GM20000 (cell line): ENCODE measurements around the gene PRSS1.
"Not testable (repeated sequence)": the region's sequence is repeated elsewhere in the genome, so short reads cannot be mapped to it uniquely, and the experiment has no call there.

Experiments
- DNase-seq: peaks from one replicate; pipeline ENCODE4 v3.0.0; 2012; ENCODE audit warnings: low spot score
- TF ChIP-seq, protein P1 (sequence below): IDR thresholded peaks from 2 replicates; pipeline ENCODE4 v1.5.1; 2012; ENCODE audit warnings: mild to moderate bottlenecking, control low read depth; ENCODE audit errors: extremely low read depth, missing control alignments

PRSS1 gene

DNA sequence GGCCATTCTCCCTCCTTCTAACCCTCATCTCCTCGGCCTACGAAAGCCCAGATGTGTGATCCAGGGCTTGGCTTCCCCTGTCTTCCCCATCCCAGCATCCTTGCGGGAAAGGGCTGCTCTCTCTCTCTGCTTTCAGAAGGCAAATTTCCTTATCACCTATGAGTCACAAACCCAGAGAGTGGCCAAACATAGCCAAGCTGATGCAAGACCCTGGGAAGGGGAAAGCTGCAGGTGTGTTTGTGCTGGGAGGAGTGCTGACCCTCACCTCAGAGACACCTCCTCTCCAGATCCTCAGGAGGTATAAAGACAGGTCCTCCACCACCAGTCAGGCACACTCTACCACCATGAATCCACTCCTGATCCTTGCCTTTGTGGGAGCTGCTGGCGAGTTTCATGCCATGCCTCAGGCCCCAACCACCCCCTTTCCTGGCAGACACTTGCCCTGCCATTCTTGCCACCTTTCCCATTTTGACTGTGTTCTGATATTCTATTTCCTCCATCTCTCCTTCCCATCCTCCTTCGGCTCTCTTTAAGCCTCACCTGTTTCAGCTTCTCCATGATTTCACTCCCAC is 10.9 kb downstream of the PRSS1 start:
- TF ChIP-seq, protein P1, sequence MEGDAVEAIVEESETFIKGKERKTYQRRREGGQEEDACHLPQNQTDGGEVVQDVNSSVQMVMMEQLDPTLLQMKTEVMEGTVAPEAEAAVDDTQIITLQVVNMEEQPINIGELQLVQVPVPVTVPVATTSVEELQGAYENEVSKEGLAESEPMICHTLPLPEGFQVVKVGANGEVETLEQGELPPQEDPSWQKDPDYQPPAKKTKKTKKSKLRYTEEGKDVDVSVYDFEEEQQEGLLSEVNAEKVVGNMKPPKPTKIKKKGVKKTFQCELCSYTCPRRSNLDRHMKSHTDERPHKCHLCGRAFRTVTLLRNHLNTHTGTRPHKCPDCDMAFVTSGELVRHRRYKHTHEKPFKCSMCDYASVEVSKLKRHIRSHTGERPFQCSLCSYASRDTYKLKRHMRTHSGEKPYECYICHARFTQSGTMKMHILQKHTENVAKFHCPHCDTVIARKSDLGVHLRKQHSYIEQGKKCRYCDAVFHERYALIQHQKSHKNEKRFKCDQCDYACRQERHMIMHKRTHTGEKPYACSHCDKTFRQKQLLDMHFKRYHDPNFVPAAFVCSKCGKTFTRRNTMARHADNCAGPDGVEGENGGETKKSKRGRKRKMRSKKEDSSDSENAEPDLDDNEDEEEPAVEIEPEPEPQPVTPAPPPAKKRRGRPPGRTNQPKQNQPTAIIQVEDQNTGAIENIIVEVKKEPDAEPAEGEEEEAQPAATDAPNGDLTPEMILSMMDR = no peak
- DNase-seq = no peak

DNA sequence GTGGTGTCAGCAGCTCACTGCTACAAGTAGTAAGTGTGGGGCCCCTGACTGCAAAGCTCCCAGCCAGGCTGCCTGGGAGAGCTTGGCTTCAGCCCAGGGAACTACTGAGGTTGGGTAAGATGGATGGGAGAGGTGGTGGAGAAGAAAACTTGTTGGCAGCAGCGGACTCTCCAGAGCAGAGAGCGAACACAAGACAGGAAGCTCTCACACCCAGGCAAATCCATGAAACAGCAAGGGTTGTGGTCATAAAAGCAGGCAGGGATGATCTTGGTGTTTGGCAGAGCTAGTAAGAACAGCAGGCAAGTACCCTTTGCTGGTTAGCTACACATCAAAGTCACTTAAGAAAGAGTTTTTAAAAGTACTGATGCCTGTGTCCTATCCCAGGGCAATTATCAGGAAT is 12.3 kb downstream of the PRSS1 start:
- not testable (repeated sequence) for DNase-seq

DNA sequence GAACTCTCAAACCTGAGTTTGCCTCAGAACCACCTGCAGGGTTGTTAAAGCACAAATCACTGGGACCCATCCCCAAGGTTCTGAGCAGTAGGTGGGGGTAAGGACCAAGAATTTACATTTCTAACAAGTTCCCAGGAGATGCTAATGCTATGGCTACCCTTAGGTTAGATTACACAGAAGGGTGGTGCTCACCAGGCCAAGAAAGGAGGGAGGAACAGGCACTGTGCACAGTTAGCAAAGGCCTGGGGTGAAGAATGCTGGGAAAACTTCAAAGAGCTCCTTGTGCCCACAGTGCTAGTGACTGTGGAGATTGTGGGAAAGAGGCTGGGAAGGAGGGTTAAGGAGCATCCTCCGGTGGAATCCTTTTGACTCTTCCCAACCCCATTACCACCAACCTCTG is 12.8 kb downstream of the PRSS1 start:
- TF ChIP-seq, protein P1 = no peak
- no peak for DNase-seq

DNA sequence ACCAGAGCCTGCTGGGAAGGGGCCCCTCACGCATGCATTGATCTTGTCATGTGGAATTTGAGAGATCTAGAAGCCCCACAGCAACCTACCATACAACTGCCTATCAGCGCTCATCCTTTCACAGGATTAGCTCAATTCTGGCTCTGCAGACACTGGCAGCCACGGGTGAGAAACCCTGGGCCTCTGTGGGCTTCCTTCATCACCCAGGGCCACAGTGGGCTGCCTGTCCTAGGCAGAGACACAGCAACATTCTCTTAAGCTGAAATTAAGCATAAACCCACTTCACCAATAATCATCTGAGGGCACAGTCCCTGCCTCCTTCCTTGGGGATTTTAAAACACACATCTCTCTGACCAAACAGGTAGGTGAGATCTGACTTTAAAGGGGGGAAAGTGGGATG is 18.2 kb downstream of the PRSS1 start:
- TF ChIP-seq, protein P1 = no peak
- no peak for DNase-seq

DNA sequence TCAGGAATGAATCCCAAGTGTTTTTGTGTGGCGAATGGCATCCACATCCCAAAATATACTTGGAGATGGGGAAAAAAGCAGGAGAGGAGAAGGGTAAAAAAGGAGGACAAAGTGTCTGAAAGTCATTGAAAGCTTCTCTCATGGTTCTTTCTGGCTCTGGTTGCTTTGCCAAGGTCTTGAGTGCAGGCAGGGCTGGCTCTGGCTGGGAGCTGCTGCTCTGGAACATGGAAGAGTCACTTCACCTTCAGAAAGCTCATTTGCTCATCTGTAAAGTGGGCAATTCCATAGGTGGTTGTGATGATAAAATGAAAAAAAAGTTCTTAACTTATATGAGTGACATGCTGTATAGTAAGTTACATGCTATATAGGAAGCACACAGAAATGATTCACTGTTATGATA is 18.6 kb downstream of the PRSS1 start:
- DNase-seq = no peak
- TF ChIP-seq, protein P1 = no peak

DNA sequence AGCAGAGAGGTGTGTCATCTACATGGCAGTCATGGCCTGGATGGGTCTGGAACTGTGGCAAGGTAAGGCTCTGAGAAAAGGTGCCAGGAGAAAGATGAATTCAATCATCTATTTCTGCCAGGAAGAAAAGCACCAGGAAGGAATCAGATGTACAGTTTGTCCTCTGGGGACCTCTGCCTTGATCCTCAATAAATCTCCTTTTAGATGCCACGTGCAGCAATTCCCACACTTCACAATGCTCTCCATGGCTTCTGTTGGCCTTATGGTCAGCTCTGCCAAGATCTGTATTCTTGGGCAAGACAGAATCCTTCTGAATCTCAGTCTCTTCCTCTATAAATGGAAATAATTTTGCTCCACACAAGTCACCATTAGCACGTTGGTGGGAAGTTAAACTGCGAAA is 19.6 kb downstream of the PRSS1 start:
- not testable (repeated sequence) for DNase-seq

DNA sequence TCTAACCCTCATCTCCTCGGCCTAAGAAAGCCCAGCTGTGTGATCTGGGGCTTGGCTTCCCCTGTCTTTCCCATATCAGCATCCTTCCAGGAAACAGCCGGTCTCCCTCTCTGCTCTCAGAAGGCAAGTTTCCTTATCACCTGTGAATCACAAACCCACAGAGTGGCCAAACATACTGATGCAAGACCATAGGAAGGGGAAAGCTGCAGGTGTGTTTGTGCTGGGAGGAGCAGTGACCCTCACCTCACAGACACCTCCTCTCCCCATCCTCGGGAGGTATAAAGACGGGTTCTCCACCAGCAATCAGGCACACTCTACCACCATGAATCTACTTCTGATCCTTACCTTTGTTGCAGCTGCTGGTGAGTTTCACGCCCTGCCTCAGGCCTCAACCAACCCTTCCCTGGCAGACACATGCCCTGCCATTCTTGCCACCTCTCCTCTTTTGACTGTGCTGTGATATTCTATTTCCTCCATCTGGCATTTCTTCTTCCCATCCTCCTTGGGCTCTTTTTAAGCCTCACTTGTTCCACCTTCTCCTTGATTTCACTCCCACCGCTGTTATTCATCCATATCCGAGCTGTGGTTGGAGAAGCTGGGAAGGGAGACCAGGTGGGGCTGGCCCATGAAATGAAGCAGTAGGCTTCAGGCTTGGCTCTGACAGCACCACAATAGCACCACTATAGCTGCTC is 21.5 kb downstream of the PRSS1 start, which contains the start of gene PRSS2:
PRSS2 (plus strand) TSS at position 310 of the 692 bp plus-strand sequence; CDS start at position 323, 13 bp downstream.
- no peak for DNase-seq
- TF ChIP-seq, protein P1 = no peak

DNA sequence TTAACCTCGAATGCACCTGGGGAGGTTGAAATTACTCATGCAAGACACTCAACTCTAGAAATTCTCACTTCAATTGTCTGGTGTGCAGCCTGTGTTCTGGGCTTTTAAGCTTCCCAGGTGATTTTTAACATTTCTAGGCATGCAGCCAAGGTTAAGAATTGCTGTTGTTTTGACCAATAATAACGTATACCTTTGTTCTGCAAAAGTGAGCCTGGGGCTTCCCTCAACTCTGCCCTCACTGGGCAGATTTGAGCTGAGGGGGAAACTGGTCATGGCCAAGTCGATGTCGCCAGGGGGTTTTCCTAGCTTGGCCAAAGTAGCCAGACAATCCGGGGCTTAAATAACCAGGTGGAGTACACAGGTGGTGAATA is 22.1 kb downstream of the PRSS1 start:
- DNase-seq = no peak
- TF ChIP-seq, protein P1 = no peak
